H7 (cell line): ENCODE data around the gene DGKI. TPM values are rescaled to one million over a fixed set of nuclear protein-coding genes. Genes with fewer than 3 reads are reported as not detected.

Experiments
- DNase-seq: peaks from one replicate; pipeline ENCODE4 v3.0.0; 2012
- H3K27me3 ChIP-seq: 2 replicates; pipeline ENCODE4 v1.6.0; 2011; ENCODE audit warnings: mild to moderate bottlenecking, low read length; ENCODE audit not compliant: control insufficient read depth, insufficient read depth
- H3K36me3 ChIP-seq: replicated peaks from 2 replicates; pipeline ENCODE4 v1.5.1; 2011; ENCODE audit warnings: low read length; ENCODE audit not compliant: control insufficient read depth, insufficient read depth
- H3K4me3 ChIP-seq: 2 replicates; pipeline ENCODE4 v1.5.1; 2011; ENCODE audit warnings: low read depth, mild to moderate bottlenecking, control low read depth, low read length, moderate library complexity; ENCODE audit not compliant: insufficient read depth
- total RNA-seq: library from RNA; depleted of rRNA; stranded (reverse); fragments of >200 nt; shearing (Covaris generic); gene quantifications from 2 replicates; pipeline ENCODE4 v1.2.3, GENCODE V29; 2014

Gene DGKI
- total RNA-seq, 1 experiment from 2014 or later, result 0.14 TPM

GRCh38 chr7:137762334-137762733 lies 84.4 kb downstream of the DGKI start:
- no peaks in the 10 kb centered on the region for H3K36me3 ChIP-seq
- no peak for DNase-seq
- no peak overlapping the region for H3K4me3 ChIP-seq
- H3K27me3 ChIP-seq, result no peaks in the 10 kb centered on the region

- peak; percentile 18 for DNase-seq
- Histone ChIP-seq H3K36me3 (no peaks in the 10 kb centered on the region), H3K4me3 (no peak overlapping the region), H3K27me3 (no peaks in the 10 kb centered on the region)
Measured at GRCh38 chr7:137760111-137760510, 86.7 kb downstream of the DGKI start.

- Histone ChIP-seq H3K36me3 (no peaks in the 10 kb centered on the region), H3K27me3 (no peaks in the 10 kb centered on the region), H3K4me3 (no peak overlapping the region)
- no peak for DNase-seq
Measured at GRCh38 chr7:137757146-137757925, 89.4 kb downstream of the DGKI start.

- Histone ChIP-seq H3K27me3 (no peaks in the 10 kb centered on the region), H3K4me3 (no peak overlapping the region), H3K36me3 (no peaks in the 10 kb centered on the region)
- no peak for DNase-seq
Measured at GRCh38 chr7:137755846-137756651, 90.7 kb downstream of the DGKI start.

- Histone ChIP-seq H3K36me3 (no peaks in the 10 kb centered on the region), H3K27me3 (no peaks in the 10 kb centered on the region), H3K4me3 (no peak overlapping the region)
- DNase-seq, result no peak
Measured at GRCh38 chr7:137755427-137755826, 91.3 kb downstream of the DGKI start.

GRCh38 chr7:137753948-137754851 lies 92.6 kb downstream of the DGKI start:
- Histone ChIP-seq H3K36me3 (no peaks in the 10 kb centered on the region), H3K4me3 (no peak overlapping the region), H3K27me3 (no peaks in the 10 kb centered on the region)
- no peak for DNase-seq

- no peak overlapping the region for H3K4me3 ChIP-seq
- no peak for DNase-seq
Measured at GRCh38 chr7:137753575-137753947, 93.2 kb downstream of the DGKI start.

GRCh38 chr7:137753067-137753466 lies 93.7 kb downstream of the DGKI start:
- H3K4me3 ChIP-seq, result no peak overlapping the region
- no peaks in the 10 kb centered on the region for H3K36me3 ChIP-seq
- DNase-seq, result no peak
- H3K27me3 ChIP-seq, result no peaks in the 10 kb centered on the region

More at GRCh38 chr7:137753575-137753947, 93.2 kb downstream of the DGKI start:
- Histone ChIP-seq H3K36me3 (no peaks in the 10 kb centered on the region), H3K27me3 (no peaks in the 10 kb centered on the region)

GRCh38 chr7:137751361-137752009 lies 95.3 kb downstream of the DGKI start:
- DNase-seq, result no peak

GRCh38 chr7:137747359-137748031 lies 99.3 kb downstream of the DGKI start:
- DNase-seq, result no peak
- Histone ChIP-seq H3K4me3 (no peak overlapping the region), H3K36me3 (no peaks in the 10 kb centered on the region), H3K27me3 (no peaks in the 10 kb centered on the region)

More at GRCh38 chr7:137751361-137752009, 95.3 kb downstream of the DGKI start:
- Histone ChIP-seq H3K27me3 (no peaks in the 10 kb centered on the region), H3K36me3 (no peaks in the 10 kb centered on the region), H3K4me3 (no peak overlapping the region)

- Histone ChIP-seq H3K4me3 (no peak overlapping the region), H3K27me3 (no peaks in the 10 kb centered on the region), H3K36me3 (no peaks in the 10 kb centered on the region)
- no peak for DNase-seq
Measured at GRCh38 chr7:137743021-137743420, 103.8 kb downstream of the DGKI start.

- no peaks in the 10 kb centered on the region for H3K36me3 ChIP-seq
- DNase-seq, result no peak
- H3K27me3 ChIP-seq, result no peaks in the 10 kb centered on the region
- no peak overlapping the region for H3K4me3 ChIP-seq
Measured at GRCh38 chr7:137742051-137742450, 104.7 kb downstream of the DGKI start.

- Histone ChIP-seq H3K27me3 (no peaks in the 10 kb centered on the region), H3K36me3 (no peaks in the 10 kb centered on the region), H3K4me3 (no peak overlapping the region)
- DNase-seq, result no peak
Measured at GRCh38 chr7:137741443-137741842, 105.3 kb downstream of the DGKI start.
